Measurements from ENCODE around the gene SKA1. TPM values are rescaled to one million over a fixed set of nuclear protein-coding genes. Genes with fewer than 3 reads are reported as not detected.
"Not testable (repeated sequence)": the region's sequence is repeated elsewhere in the genome, so short reads cannot be mapped to it uniquely, and the experiment has no call there.

Gene SKA1
- total RNA-seq, 2 donors from 2014 or later = 2.6 to 2.7 TPM

DNA sequence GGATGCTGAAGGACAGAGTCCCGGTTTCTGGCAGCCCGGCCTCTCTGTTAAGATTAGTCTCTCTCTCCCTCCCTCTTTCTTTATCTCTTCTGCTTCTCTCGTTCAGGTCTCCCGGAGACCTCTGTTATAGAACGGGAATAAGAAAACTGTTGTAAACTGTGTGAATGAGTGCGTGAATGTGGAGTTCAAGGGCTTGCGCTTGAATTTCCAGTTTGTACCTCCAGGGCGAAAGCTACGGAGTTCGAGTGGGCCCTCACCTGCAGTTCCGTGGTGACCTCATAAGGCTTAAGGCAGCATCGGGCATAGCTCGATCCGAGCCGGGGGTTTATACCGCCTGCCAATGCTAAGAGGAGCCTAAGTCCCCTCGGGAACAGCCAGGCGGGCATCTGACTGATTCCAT is 26.4 kb downstream of the SKA1 start:
- TF ChIP-seq, protein P1, sequence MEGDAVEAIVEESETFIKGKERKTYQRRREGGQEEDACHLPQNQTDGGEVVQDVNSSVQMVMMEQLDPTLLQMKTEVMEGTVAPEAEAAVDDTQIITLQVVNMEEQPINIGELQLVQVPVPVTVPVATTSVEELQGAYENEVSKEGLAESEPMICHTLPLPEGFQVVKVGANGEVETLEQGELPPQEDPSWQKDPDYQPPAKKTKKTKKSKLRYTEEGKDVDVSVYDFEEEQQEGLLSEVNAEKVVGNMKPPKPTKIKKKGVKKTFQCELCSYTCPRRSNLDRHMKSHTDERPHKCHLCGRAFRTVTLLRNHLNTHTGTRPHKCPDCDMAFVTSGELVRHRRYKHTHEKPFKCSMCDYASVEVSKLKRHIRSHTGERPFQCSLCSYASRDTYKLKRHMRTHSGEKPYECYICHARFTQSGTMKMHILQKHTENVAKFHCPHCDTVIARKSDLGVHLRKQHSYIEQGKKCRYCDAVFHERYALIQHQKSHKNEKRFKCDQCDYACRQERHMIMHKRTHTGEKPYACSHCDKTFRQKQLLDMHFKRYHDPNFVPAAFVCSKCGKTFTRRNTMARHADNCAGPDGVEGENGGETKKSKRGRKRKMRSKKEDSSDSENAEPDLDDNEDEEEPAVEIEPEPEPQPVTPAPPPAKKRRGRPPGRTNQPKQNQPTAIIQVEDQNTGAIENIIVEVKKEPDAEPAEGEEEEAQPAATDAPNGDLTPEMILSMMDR (IDR thresholded peaks at IDR 0.05) = no peak
- no peak for TF ChIP-seq POLR2A (IDR thresholded peaks at IDR 0.05)
- TF ChIP-seq POLR2AphosphoS5 (IDR thresholded peaks at IDR 0.05) = no peak
- Histone ChIP-seq H3K4me1 (replicated peaks) (peaks cover 4% of the 10 kb centered on the region), H3K4me3 (no peak overlapping the region), H3K27ac (no peak overlapping the region), H3K9me3 (no peaks in the 10 kb centered on the region), H3K36me3 (no peaks in the 10 kb centered on the region), H3K27me3 (replicated peaks; ENCODE audit: insufficient read depth) (no peaks in the 10 kb centered on the region)
- no peak for DNase-seq (ENCODE audit: low spot score)
- intact Hi-C loops (cut with DNase I) = no loop called here
- 76% methylated on average over 18 of the region's 18 CpGs for WGBS

GRCh38 chr18:50401888-50402287 is 27.0 kb downstream of the SKA1 start:
- Histone ChIP-seq H3K4me1 (replicated peaks) (peaks cover 4% of the 10 kb centered on the region), H3K36me3 (no peaks in the 10 kb centered on the region), H3K27ac (no peak overlapping the region), H3K27me3 (replicated peaks; ENCODE audit: insufficient read depth) (no peaks in the 10 kb centered on the region), H3K4me3 (no peak overlapping the region), H3K9me3 (no peaks in the 10 kb centered on the region)
- TF ChIP-seq POLR2AphosphoS5 (IDR thresholded peaks at IDR 0.05) (no peak), POLR2A (IDR thresholded peaks at IDR 0.05) (no peak)
- TF ChIP-seq, protein P1 (IDR thresholded peaks at IDR 0.05) = no peak
- DNase-seq (ENCODE audit: low spot score) = no peak
- intact Hi-C loops (cut with DNase I) = no loop called here
- 29% methylated on average over 21 of the region's 21 CpGs for WGBS

DNA sequence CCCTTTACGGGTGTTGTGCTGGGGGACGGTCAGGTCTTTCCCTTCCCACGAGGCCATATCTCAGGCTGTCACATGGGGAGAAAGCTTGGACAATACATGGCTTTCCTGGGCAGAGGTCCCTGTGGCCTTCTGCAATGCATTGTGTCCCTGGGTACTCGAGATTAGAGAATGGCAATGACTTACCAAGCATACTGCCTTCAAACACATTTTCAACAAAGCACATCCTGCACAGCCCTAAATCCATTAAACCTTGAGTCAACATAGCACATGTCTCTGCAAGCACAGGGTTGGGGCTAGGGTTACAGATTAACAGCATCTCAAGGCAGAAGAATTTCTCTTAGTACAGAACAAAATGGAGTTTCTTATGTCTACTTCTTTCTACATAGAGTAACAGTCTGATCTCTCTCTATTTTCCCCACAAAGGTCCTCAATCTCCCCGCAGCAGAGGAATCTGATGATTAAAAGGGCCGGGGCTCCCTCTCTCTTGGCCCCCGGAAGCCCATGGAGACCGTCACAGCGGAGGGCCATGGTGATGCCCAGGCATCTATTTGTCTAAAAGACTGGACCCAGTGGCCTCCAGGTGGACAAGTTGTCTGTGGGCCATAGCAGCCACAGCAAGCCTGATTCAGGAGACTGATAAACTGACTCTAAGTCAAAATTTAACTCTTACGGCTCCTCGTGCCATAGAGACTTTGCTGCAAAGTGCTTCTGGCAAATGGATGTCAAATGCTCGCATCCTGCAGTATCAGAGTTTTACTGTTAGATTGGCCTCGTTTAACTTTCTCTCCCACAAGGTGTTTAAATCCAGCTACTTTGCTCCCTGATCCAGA is 30.1 kb downstream of the SKA1 start:
- H3K4me1 ChIP-seq (replicated peaks); H3K4me3 ChIP-seq; H3K27me3 ChIP-seq (replicated peaks; ENCODE audit: insufficient read depth); H3K36me3 ChIP-seq; intact Hi-C loops (cut with DNase I); H3K9me3 ChIP-seq: not testable (repeated sequence)
- H3K27ac ChIP-seq = peak overlapping the region in 1 of 2 donors; percentile 1
- peak; percentile 61 for TF ChIP-seq POLR2AphosphoS5 (IDR thresholded peaks at IDR 0.05)
- 42% methylated on average over 13 of the region's 13 CpGs for WGBS
- peak; percentile 53 for DNase-seq (ENCODE audit: low spot score)

GRCh38 chr18:50405582-50406271 is 30.9 kb downstream of the SKA1 start:
- H3K9me3 ChIP-seq = no peaks in the 10 kb centered on the region
- no peaks in the 10 kb centered on the region for H3K27me3 ChIP-seq (replicated peaks; ENCODE audit: insufficient read depth)
- H3K4me1 ChIP-seq (replicated peaks) = peaks cover 4% of the 10 kb centered on the region
- no peak overlapping the region for H3K27ac ChIP-seq
- TF ChIP-seq POLR2AphosphoS5 (IDR thresholded peaks at IDR 0.05) (no peak), POLR2A (IDR thresholded peaks at IDR 0.05) (no peak)
- TF ChIP-seq, protein P1 (IDR thresholded peaks at IDR 0.05) = no peak
- intact Hi-C loops (cut with DNase I) = no loop called here
- WGBS = 37% methylated on average over 17 of the region's 17 CpGs
- peak; percentile 45 for DNase-seq (ENCODE audit: low spot score)
- no peak overlapping the region for H3K4me3 ChIP-seq
- H3K36me3 ChIP-seq = no peaks in the 10 kb centered on the region

GRCh38 chr18:50409236-50409635 is 34.4 kb downstream of the SKA1 start:
- intact Hi-C loops (cut with DNase I) = no loop called here
- Histone ChIP-seq H3K4me3 (no peak overlapping the region), H3K27ac (no peak overlapping the region), H3K4me1 (replicated peaks) (peaks cover 4% of the 10 kb centered on the region), H3K9me3 (no peaks in the 10 kb centered on the region), H3K27me3 (replicated peaks; ENCODE audit: insufficient read depth) (no peaks in the 10 kb centered on the region), H3K36me3 (no peaks in the 10 kb centered on the region)
- 82% methylated on average over 5 of the region's 5 CpGs for whole genome bisulfite sequencing
- no peak for DNase-seq (ENCODE audit: low spot score)
- no peak for TF ChIP-seq POLR2AphosphoS5 (IDR thresholded peaks at IDR 0.05)
- TF ChIP-seq POLR2A (IDR thresholded peaks at IDR 0.05) = no peak
- TF ChIP-seq, protein P1 (IDR thresholded peaks at IDR 0.05) = no peak

Data from prostate gland (tissue), 2 donors.